Measurements from ENCODE around the gene PTPN13.
"Not testable (repeated sequence)": the region's sequence is repeated elsewhere in the genome, so short reads cannot be mapped to it uniquely, and the experiment has no call there.

Gene PTPN13

GRCh38 chr4:86630629-86631028 is 36.5 kb downstream of the PTPN13 start:
- intact Hi-C loops (cut with DNase I): no loop called here
- DNase-seq: no peak

GRCh38 chr4:86631166-86631565 is 37.1 kb downstream of the PTPN13 start:
- intact Hi-C loops (cut with DNase I): no loop called here
- DNase-seq: no peak

- intact Hi-C loops (cut with DNase I): no loop called here
- no peak for DNase-seq
These were observed 39.7 kb downstream of the PTPN13 start for GRCh38 chr4:86633854-86634253.

GRCh38 chr4:86640469-86640868 is 46.4 kb downstream of the PTPN13 start:
- no peak for DNase-seq
- intact Hi-C loops (cut with DNase I): no loop called here

DNA sequence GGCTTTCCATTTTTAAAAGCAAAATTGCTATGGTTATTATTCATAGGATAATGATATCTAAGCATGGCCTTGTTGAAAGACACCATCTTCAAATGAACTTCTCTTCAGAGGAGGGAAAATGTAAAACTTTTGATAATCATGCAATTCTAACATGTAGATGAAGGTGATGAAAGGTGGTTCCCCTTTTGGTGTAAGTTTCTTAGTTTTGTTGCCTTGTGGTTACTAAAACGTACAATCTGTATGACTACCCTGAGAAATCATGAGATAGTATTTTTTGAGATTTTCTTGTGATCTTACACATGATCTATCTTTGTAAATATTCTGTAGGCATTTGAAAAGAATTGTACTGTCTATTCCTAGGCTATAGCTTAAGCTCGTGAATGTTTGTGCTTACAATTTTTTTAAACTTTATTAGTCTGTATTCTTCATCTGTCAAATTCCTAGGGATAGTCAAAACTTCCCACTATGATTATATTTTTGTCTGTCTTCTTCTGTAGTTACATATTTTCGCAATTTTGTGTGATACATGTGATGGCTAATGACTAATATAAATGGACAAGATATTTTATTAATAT is 47.5 kb downstream of the PTPN13 start:
- DNase-seq: no peak
- intact Hi-C loops (cut with DNase I): no loop called here

DNA sequence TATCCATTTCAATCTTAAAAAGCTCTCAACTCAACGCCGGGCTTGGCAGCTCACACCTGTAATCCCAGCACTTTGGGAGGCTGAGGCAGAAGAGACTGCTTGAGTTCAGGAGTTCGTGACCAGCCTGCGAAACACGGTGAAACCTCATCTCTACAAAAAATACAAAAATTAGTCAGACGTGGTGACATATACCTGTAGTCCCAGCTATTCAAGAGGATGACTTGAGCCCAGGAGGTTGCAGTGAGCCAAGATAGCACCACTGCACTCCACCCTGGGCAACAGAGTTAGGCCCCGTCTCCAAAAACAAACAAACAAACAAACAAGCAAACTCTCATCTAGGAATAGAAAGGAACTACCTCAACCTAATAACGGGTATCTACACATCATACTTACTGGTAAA is 50.8 kb downstream of the PTPN13 start:
- intact Hi-C loops (cut with DNase I): no loop called here
- DNase-seq: no peak

DNA sequence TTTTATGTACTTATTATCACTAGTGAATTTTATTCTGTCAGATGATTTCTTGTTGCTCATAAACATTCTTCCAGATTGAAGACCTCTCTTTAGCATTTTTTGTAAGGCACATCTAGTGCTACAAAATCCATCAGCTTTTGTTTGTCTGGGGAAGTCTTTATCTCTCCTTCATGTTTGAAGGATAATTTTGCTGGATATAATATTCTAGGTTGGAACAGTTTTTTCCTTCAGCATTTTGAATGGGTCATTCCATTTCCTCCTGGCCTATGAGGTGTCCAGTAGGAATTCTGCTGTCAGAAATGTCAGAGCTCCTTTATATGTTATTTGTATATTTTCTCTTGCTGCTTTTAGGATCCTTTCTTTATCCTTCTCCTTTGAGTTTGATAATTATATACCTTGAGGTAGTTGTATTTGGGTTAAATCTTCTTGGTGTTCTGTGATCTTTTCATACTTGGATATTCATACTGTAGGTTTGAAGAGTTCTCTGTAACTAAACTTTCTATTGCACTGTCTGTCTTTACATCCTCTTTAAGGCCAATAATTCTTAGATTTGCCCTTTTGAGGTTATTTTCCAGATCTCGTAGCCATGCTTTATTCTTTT is 58.3 kb downstream of the PTPN13 start:
- intact Hi-C loops (cut with DNase I): no loop called here

DNA sequence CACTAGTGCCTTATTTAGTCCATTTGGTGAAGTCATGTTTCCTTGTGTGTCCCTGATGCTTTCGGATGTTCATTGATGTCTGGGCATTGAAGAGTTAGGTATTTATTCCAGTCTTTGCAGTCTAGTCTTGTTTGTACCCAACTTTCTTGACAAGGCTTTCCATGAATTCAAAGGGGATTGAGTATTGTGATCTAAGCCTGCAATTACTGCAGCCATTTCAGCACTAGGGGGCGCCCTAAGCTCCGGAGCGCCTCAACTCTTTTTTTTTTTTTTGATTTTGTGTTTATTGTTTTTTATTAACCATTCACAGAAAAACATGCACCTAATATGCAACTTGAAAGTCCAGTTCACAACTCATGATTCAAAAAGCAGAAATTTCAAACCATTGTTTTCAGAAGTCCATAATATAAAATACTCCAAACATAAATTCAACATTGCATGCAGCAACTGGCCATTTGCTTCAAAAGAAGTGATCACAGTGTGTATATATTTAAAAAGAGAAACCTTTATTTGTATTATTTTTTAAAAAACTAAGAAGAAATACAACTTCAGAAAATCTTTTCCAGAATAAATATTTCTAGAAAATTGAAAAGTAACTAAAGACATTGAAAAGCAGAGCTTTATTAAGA is 59.2 kb downstream of the PTPN13 start:
- no peak for DNase-seq
- intact Hi-C loops (cut with DNase I): no loop called here

More for the DNA sequence above, 58.3 kb downstream of the PTPN13 start:
- DNase-seq: no peak

- DNase-seq: peak in 3 of 10 donors; percentile 73 to 74 (median 74)
- intact Hi-C loops (cut with DNase I): not testable (repeated sequence)
These were observed 62.7 kb downstream of the PTPN13 start for GRCh38 chr4:86656781-86657180.

DNA sequence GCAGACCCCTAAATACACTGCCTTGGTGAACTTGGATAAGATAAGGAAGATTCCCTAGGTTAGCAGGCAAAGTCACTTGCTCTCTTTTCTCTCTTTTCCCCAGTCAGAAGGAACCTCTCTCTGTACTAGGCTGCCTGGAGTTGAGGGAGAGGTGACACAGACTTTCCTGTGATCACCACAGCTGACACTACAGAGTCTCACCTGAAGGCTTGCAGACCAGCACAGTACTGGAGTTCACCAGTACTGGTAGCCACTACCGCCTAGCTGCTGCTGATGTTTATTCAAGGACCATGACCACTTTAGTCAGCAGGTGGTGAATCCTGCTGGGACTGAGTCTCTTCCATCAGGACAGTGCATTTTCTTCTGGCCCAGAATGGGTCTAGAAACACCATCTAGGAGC is 63.3 kb downstream of the PTPN13 start:
- no peak for DNase-seq

GRCh38 chr4:86657910-86658309 is 63.8 kb downstream of the PTPN13 start:
- intact Hi-C loops (cut with DNase I): no loop called here
- no peak for DNase-seq

More for the DNA sequence above, 63.3 kb downstream of the PTPN13 start:
- intact Hi-C loops (cut with DNase I): no loop called here

DNA sequence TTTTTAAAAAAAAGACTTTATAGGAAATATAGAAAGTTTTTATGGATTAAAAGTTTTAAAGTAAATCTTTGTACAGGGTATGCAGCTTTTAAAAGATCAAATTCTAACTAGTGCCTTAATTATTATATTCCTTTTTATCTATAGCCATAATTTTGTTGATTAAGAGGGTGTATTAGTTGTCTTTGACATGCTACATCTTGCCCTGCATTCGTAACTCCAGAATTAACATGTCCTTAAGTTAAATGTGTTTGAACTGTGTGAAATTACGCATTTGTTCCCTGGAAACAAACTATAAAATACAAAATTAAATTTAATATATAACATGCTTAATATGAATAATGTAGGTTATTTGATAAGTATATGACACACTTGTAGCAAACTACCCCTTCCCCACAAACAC is 66.3 kb downstream of the PTPN13 start:
- intact Hi-C loops (cut with DNase I): no loop called here
- DNase-seq: no peak

- intact Hi-C loops (cut with DNase I): no loop called here
- no peak for DNase-seq
These were observed 66.9 kb downstream of the PTPN13 start for GRCh38 chr4:86661006-86661405.

DNA sequence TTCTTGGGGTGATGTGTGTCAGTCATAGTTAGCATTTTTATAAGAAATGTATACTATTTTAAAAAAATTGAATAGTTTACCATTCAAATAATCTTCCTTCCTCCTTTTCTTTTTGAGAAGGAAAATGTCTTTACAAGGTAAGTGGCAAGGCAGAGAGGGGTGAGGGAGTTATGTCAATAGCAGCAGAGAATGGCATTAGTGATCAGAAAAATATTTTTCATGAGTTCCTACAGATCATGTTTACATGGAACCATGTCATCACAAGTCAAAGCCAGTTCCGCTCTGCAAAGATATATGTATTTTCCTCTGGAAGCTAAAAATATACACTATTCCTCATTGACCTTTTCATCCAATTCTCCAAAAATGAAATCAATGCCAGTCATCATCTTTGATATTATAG is 67.3 kb downstream of the PTPN13 start:
- intact Hi-C loops (cut with DNase I): no loop called here

GRCh38 chr4:86664959-86665358 is 70.8 kb downstream of the PTPN13 start:
- DNase-seq: no peak
- intact Hi-C loops (cut with DNase I): no loop called here

More for the DNA sequence above, 67.3 kb downstream of the PTPN13 start:
- no peak for DNase-seq

- intact Hi-C loops (cut with DNase I): no loop called here
- no peak for DNase-seq
These were observed 76.2 kb downstream of the PTPN13 start for GRCh38 chr4:86670298-86670697.

DNA sequence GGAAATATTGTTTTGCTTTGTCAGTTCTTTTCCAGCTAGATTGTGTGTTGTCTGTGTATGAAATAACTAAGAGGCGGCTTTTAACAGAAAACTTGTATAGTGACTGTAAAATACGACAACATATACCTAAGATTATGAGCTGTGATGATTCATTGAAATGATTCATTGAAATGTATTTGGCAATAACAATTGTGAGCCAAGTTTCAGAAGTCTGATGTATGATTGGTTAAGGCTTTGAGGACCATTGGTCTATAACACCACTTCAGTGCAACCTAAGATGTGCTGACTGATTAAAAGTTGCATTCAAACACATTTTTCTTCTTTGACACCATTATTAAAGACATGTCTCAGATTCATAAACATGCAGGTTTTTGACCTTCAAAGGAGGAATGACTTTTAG is 76.6 kb downstream of the PTPN13 start:
- intact Hi-C loops (cut with DNase I): no loop called here
- no peak for DNase-seq

DNA sequence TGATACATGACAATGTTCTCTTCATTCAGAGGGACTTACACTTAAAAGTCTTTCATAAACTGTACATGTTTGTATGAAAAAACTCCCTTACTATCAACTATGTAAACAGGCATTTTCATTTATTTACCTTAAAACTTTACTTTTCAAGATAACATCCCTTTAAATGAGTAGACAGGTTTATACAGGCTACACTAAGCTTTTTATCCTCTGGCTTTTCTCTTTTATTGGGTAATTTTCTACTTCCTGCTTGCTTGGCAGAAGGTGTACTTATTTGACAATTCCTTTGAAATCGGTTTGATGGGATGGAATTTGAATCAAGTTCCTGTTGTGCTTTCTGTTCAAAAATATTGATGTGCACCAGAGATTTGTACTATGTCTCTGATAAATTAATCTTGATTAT is 81.4 kb downstream of the PTPN13 start:
- intact Hi-C loops (cut with DNase I): no loop called here
- no peak for DNase-seq

- DNase-seq: no peak
- intact Hi-C loops (cut with DNase I): no loop called here
These were observed 84.7 kb downstream of the PTPN13 start for GRCh38 chr4:86678796-86679195.

- intact Hi-C loops (cut with DNase I): no loop called here
- DNase-seq: no peak
These were observed 85.3 kb downstream of the PTPN13 start for GRCh38 chr4:86679441-86679840.

GRCh38 chr4:86683167-86683566 is 89.1 kb downstream of the PTPN13 start:
- intact Hi-C loops (cut with DNase I): no loop called here
- DNase-seq: no peak

DNA sequence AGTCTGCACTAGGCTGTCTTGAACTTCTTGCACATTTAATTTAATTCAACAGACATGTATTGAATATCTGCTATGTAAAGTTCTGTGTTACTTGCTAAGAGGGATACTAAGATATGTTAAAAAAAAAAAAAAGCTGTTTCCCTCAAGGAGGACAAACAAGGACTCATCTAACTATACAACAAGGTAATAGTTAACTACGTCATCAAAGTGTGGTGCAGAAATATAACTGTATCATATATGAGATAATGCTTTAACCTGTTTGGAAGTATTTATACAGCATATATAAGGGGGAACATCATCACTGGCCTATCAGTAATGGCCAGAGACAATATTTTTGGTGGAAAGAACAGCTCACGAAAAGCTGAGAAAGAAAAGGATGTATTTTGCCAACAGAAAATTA is 89.9 kb downstream of the PTPN13 start:
- intact Hi-C loops (cut with DNase I): no loop called here
- no peak for DNase-seq
